WTC11 (cell line): Measurements from ENCODE around the gene TFCP2. TPM values are rescaled to one million over a fixed set of nuclear protein-coding genes. Genes with fewer than 3 reads are reported as not detected.

ENCODE experiments used
- ATAC-seq: fragments of 200-7000 bp; cut with Tn5 transposase; 2 replicates; pipeline ENCODE4 v1.10.0; 2021; ENCODE audit warnings: mild to moderate bottlenecking, moderate library complexity
- CTCF ChIA-PET: fragments of 300-600 bp; sonication (Branson Sonifier 250); formaldehyde crosslinking; loops from one replicate; lab custom pipeline; 2021; ENCODE audit warnings: antibody characterized with exemption; lab: Charles Lee
- POLR2A ChIA-PET: fragments of 350-600 bp; sonication (Branson Sonifier 250); formaldehyde crosslinking; loops from one replicate; lab custom pipeline; 2021; ENCODE audit warnings: antibody characterized with exemption; lab: Charles Lee
- DNase-seq: peaks from one replicate; pipeline ENCODE4 v3.0.0; 2021; ENCODE audit warnings: low spot score
- H3K27ac Mint-ChIP-seq: 2 replicates; pipeline ENCODE4 v1.8.0; 2021; ENCODE audit warnings: mixed read lengths
- H3K27me3 Mint-ChIP-seq: 2 replicates; pipeline ENCODE4 v1.8.0; 2021; ENCODE audit warnings: low read depth, mild to moderate bottlenecking, moderate library complexity, mixed read lengths
- H3K36me3 Mint-ChIP-seq: 2 replicates; pipeline ENCODE4 v1.8.0; 2021; ENCODE audit warnings: mixed read lengths
- H3K4me1 Mint-ChIP-seq: 2 replicates; pipeline ENCODE4 v1.8.0; 2022; ENCODE audit warnings: mixed read lengths
- H3K4me3 Mint-ChIP-seq: 2 replicates; pipeline ENCODE4 v1.8.0; 2021; ENCODE audit warnings: mild to moderate bottlenecking, moderate library complexity, mixed read lengths
- H3K9me3 Mint-ChIP-seq: 2 replicates; pipeline ENCODE4 v1.8.0; 2021; ENCODE audit warnings: mixed read lengths
- ATF1 ChIP-seq: sonication (generic); formaldehyde crosslinking; IDR thresholded peaks from 2 replicates; pipeline ENCODE4 v1.8.1; 2023; ENCODE audit warnings: mild to moderate bottlenecking, moderate library complexity, missing genetic modification reagents
- CREB1 ChIP-seq: sonication (generic); formaldehyde crosslinking; IDR thresholded peaks from 2 replicates; pipeline ENCODE4 v1.8.0; 2023; ENCODE audit warnings: mild to moderate bottlenecking, missing genetic modification reagents
- CREM ChIP-seq: sonication (generic); formaldehyde crosslinking; IDR thresholded peaks from 2 replicates; pipeline ENCODE4 v1.8.1; 2022; ENCODE audit warnings: mild to moderate bottlenecking, missing genetic modification reagents, moderate library complexity
- E2F5 ChIP-seq: sonication (generic); formaldehyde crosslinking; IDR thresholded peaks from 2 replicates; pipeline ENCODE4 v1.8.1; 2022; ENCODE audit warnings: mild to moderate bottlenecking, moderate library complexity, missing genetic modification reagents
- ELF4 ChIP-seq: sonication (generic); formaldehyde crosslinking; IDR thresholded peaks from 2 replicates; pipeline ENCODE4 v1.8.1; 2022; ENCODE audit warnings: low read depth, mild to moderate bottlenecking, moderate library complexity, missing genetic modification reagents
- EMX1 ChIP-seq: fragments of 250-450 bp; sonication (Bioruptor Pico); IDR thresholded peaks from 2 replicates; pipeline ENCODE4 v1.8.0; 2021; ENCODE audit warnings: mild to moderate bottlenecking
- ETV6 ChIP-seq: sonication (generic); formaldehyde crosslinking; IDR thresholded peaks from 2 replicates; pipeline ENCODE4 v1.8.1; 2022; ENCODE audit warnings: mild to moderate bottlenecking, missing genetic modification reagents
- HMGXB4 ChIP-seq: sonication (generic); formaldehyde crosslinking; IDR thresholded peaks from 2 replicates; pipeline ENCODE4 v1.8.1; 2023; ENCODE audit warnings: mild to moderate bottlenecking, moderate library complexity, missing genetic modification reagents
- NR2C2 ChIP-seq: sonication (generic); formaldehyde crosslinking; IDR thresholded peaks from 2 replicates; pipeline ENCODE4 v1.8.0; 2022; ENCODE audit warnings: mild to moderate bottlenecking, missing genetic modification reagents
- PRRX2 ChIP-seq: fragments of 250-450 bp; sonication (Bioruptor Pico); IDR thresholded peaks from 2 replicates; pipeline ENCODE4 v1.8.0; 2021; ENCODE audit warnings: mild to moderate bottlenecking
- SMAD4 ChIP-seq: sonication (generic); formaldehyde crosslinking; IDR thresholded peaks from 2 replicates; pipeline ENCODE4 v1.8.0; 2022; ENCODE audit warnings: mild to moderate bottlenecking, missing genetic modification reagents
- SP1 ChIP-seq: sonication (generic); formaldehyde crosslinking; conservative IDR thresholded peaks from 2 replicates; pipeline ENCODE4 v1.8.1; 2022; ENCODE audit warnings: missing genetic modification reagents
- ZBTB21 ChIP-seq: sonication (generic); formaldehyde crosslinking; IDR thresholded peaks from 2 replicates; pipeline ENCODE4 v1.8.1; 2023; ENCODE audit warnings: mild to moderate bottlenecking, missing genetic modification reagents, borderline replicate concordance
- ZBTB43 ChIP-seq: sonication (generic); formaldehyde crosslinking; IDR thresholded peaks from 2 replicates; pipeline ENCODE4 v1.8.1; 2023; ENCODE audit warnings: mild to moderate bottlenecking, missing genetic modification reagents
- ZNF121 ChIP-seq: sonication (generic); formaldehyde crosslinking; IDR thresholded peaks from 2 replicates; pipeline ENCODE4 v1.8.0; 2023; ENCODE audit warnings: missing genetic modification reagents
- ZNF317 ChIP-seq: sonication (generic); formaldehyde crosslinking; IDR thresholded peaks from 2 replicates; pipeline ENCODE4 v1.8.1; 2023; ENCODE audit warnings: low read depth, mild to moderate bottlenecking, moderate library complexity, missing genetic modification reagents, borderline replicate concordance
- ZNF396 ChIP-seq: fragments of 250-450 bp; sonication (Bioruptor Pico); IDR thresholded peaks from 2 replicates; pipeline ENCODE4 v1.8.0; 2021; ENCODE audit warnings: mild to moderate bottlenecking, moderate library complexity, borderline replicate concordance
- ZNF416 ChIP-seq: fragments of 250-450 bp; sonication (Bioruptor Pico); IDR thresholded peaks from 2 replicates; pipeline ENCODE4 v1.9.0; 2021; ENCODE audit warnings: mild to moderate bottlenecking, inconsistent platforms
- total RNA-seq: library from RNA; stranded (reverse); gene quantifications from 3 replicates; pipeline ENCODE4 v1.2.3, GENCODE V29; 2021
- TF ChIP-seq, protein P1 (sequence below): sonication (generic); formaldehyde crosslinking; conservative IDR thresholded peaks from 2 replicates; pipeline ENCODE4 v1.8.1; 2023; ENCODE audit warnings: mild to moderate bottlenecking, low read depth, missing genetic modification reagents, moderate library complexity
- TF ChIP-seq, protein P2 (sequence below): sonication (generic); formaldehyde crosslinking; IDR thresholded peaks from 2 replicates; pipeline ENCODE4 v1.8.0; 2023; ENCODE audit warnings: missing genetic modification reagents, mild to moderate bottlenecking, borderline replicate concordance
- TF ChIP-seq, protein P3 (sequence below): sonication (generic); formaldehyde crosslinking; IDR thresholded peaks from 2 replicates; pipeline ENCODE4 v1.8.0; 2022; ENCODE audit warnings: missing genetic modification reagents

The TFCP2 gene
- total RNA-seq, 1 experiment from 2014 or later: 35.4 TPM

- POLR2A ChIA-PET: no interaction called here
- Mint-ChIP-seq H3K4me3 (no peak overlapping the region), H3K36me3 (no peaks in the 10 kb centered on the region; the same call in 1 of the 2 replicates), H3K4me1 (peaks cover 15% of the 10 kb centered on the region), H3K27ac (no peak overlapping the region), H3K27me3 (no peaks in the 10 kb centered on the region), H3K9me3 (no peaks in the 10 kb centered on the region)
- no peak for TF ChIP-seq HMGXB4 (CRISPR knock-in tag)
- TF ChIP-seq ZNF121 (CRISPR knock-in tag): peak; percentile 72
- CTCF ChIA-PET: no interaction called here
- ATAC-seq: no peak
- no peak for DNase-seq
These were observed 20.0 kb downstream of the TFCP2 start for GRCh38 chr12:51152953-51153352.

DNA sequence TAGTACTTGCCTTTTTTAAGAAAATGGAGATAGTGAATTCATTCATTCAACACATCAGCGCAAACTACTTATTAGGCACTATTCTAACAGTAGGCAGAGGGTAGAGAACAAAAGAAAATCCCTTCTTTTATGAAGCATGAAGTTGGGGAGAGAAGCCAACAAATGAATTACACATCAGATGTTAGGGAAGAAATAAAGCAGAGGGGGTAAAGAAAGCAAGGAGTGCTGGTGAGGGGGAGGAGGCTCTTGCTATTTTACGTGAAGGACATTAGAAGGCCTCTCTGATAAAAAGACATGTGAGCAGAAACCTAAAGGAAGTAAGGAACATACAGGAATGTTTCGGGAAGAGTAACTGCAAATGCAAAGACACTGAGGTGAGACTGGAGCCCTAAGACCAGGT, 22.2 kb downstream of the TFCP2 start:
- H3K27ac Mint-ChIP-seq: peak overlapping the region; percentile 1
- TF ChIP-seq, protein P1, sequence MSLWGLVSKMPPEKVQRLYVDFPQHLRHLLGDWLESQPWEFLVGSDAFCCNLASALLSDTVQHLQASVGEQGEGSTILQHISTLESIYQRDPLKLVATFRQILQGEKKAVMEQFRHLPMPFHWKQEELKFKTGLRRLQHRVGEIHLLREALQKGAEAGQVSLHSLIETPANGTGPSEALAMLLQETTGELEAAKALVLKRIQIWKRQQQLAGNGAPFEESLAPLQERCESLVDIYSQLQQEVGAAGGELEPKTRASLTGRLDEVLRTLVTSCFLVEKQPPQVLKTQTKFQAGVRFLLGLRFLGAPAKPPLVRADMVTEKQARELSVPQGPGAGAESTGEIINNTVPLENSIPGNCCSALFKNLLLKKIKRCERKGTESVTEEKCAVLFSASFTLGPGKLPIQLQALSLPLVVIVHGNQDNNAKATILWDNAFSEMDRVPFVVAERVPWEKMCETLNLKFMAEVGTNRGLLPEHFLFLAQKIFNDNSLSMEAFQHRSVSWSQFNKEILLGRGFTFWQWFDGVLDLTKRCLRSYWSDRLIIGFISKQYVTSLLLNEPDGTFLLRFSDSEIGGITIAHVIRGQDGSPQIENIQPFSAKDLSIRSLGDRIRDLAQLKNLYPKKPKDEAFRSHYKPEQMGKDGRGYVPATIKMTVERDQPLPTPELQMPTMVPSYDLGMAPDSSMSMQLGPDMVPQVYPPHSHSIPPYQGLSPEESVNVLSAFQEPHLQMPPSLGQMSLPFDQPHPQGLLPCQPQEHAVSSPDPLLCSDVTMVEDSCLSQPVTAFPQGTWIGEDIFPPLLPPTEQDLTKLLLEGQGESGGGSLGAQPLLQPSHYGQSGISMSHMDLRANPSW (CRISPR knock-in tag): no peak
- TF ChIP-seq ATF1 (CRISPR knock-in tag): no peak
- TF ChIP-seq ZNF416 (CRISPR knock-in tag): no peak
- TF ChIP-seq ELF4 (CRISPR knock-in tag): no peak
- TF ChIP-seq E2F5 (CRISPR knock-in tag): no peak
- TF ChIP-seq NR2C2: no peak
- TF ChIP-seq ZNF396 (CRISPR knock-in tag): no peak
- TF ChIP-seq ZNF317: no peak
- no peak for TF ChIP-seq EMX1 (CRISPR knock-in tag)
- no peak for TF ChIP-seq ZBTB21 (CRISPR knock-in tag)
- TF ChIP-seq, protein P2, sequence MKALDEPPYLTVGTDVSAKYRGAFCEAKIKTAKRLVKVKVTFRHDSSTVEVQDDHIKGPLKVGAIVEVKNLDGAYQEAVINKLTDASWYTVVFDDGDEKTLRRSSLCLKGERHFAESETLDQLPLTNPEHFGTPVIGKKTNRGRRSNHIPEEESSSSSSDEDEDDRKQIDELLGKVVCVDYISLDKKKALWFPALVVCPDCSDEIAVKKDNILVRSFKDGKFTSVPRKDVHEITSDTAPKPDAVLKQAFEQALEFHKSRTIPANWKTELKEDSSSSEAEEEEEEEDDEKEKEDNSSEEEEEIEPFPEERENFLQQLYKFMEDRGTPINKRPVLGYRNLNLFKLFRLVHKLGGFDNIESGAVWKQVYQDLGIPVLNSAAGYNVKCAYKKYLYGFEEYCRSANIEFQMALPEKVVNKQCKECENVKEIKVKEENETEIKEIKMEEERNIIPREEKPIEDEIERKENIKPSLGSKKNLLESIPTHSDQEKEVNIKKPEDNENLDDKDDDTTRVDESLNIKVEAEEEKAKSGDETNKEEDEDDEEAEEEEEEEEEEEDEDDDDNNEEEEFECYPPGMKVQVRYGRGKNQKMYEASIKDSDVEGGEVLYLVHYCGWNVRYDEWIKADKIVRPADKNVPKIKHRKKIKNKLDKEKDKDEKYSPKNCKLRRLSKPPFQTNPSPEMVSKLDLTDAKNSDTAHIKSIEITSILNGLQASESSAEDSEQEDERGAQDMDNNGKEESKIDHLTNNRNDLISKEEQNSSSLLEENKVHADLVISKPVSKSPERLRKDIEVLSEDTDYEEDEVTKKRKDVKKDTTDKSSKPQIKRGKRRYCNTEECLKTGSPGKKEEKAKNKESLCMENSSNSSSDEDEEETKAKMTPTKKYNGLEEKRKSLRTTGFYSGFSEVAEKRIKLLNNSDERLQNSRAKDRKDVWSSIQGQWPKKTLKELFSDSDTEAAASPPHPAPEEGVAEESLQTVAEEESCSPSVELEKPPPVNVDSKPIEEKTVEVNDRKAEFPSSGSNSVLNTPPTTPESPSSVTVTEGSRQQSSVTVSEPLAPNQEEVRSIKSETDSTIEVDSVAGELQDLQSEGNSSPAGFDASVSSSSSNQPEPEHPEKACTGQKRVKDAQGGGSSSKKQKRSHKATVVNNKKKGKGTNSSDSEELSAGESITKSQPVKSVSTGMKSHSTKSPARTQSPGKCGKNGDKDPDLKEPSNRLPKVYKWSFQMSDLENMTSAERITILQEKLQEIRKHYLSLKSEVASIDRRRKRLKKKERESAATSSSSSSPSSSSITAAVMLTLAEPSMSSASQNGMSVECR (CRISPR knock-in tag): no peak
- TF ChIP-seq SMAD4 (CRISPR knock-in tag): no peak
- TF ChIP-seq, protein P3, sequence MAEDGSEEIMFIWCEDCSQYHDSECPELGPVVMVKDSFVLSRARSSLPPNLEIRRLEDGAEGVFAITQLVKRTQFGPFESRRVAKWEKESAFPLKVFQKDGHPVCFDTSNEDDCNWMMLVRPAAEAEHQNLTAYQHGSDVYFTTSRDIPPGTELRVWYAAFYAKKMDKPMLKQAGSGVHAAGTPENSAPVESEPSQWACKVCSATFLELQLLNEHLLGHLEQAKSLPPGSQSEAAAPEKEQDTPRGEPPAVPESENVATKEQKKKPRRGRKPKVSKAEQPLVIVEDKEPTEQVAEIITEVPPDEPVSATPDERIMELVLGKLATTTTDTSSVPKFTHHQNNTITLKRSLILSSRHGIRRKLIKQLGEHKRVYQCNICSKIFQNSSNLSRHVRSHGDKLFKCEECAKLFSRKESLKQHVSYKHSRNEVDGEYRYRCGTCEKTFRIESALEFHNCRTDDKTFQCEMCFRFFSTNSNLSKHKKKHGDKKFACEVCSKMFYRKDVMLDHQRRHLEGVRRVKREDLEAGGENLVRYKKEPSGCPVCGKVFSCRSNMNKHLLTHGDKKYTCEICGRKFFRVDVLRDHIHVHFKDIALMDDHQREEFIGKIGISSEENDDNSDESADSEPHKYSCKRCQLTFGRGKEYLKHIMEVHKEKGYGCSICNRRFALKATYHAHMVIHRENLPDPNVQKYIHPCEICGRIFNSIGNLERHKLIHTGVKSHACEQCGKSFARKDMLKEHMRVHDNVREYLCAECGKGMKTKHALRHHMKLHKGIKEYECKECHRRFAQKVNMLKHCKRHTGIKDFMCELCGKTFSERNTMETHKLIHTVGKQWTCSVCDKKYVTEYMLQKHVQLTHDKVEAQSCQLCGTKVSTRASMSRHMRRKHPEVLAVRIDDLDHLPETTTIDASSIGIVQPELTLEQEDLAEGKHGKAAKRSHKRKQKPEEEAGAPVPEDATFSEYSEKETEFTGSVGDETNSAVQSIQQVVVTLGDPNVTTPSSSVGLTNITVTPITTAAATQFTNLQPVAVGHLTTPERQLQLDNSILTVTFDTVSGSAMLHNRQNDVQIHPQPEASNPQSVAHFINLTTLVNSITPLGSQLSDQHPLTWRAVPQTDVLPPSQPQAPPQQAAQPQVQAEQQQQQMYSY (CRISPR knock-in tag): no peak
- TF ChIP-seq CREM (CRISPR knock-in tag): no peak
- no peak for TF ChIP-seq ZBTB43 (CRISPR knock-in tag)
- TF ChIP-seq SP1 (CRISPR knock-in tag): no peak
- TF ChIP-seq PRRX2 (CRISPR knock-in tag): no peak
- no peak for TF ChIP-seq ETV6 (CRISPR knock-in tag)
- no peak for TF ChIP-seq CREB1 (CRISPR knock-in tag)
- no peaks in the 10 kb centered on the region for H3K9me3 Mint-ChIP-seq
- DNase-seq (no peak), ATAC-seq (0 out of 2 replicates have a peak, but pooled peaks have one; percentile 34)
- ChIA-PET POLR2A (no interaction called here), CTCF (no interaction called here)
- no peaks in the 10 kb centered on the region for H3K27me3 Mint-ChIP-seq
- 0 out of 2 replicates have a peak, but pooled peaks cover 7% of the 10 kb centered on the region for H3K4me1 Mint-ChIP-seq
- H3K4me3 Mint-ChIP-seq: no peak overlapping the region
- peaks cover under 1% of the 10 kb centered on the region; the same call in 1 of the 2 replicates for H3K36me3 Mint-ChIP-seq
